OCI-LY1 (cell line): ENCODE measurements around the gene STARD9.
"Not testable (repeated sequence)": the region's sequence is repeated elsewhere in the genome, so short reads cannot be mapped to it uniquely, and the experiment has no call there.

ENCODE experiments used
- H2AFZ ChIP-seq: fragments of 200-600 bp; sonication (generic), shearing (Covaris generic); 2 replicates; pipeline ENCODE4 v1.6.0; 2014; ENCODE audit warnings: antibody characterized with exemption, mild to moderate bottlenecking, low read length
- H3F3A ChIP-seq: fragments of 200-600 bp; sonication (generic), shearing (Covaris generic); 2 replicates; pipeline ENCODE4 v1.6.0; 2014; ENCODE audit warnings: mild to moderate bottlenecking, antibody characterized with exemption, low read length, moderate library complexity; ENCODE audit not compliant: insufficient read depth
- H3K27ac ChIP-seq: fragments of 200-600 bp; sonication (generic); 2 replicates; pipeline ENCODE4 v1.5.1; 2014; ENCODE audit warnings: low read length, mixed run types, mild to moderate bottlenecking, low read depth; ENCODE audit not compliant: poor library complexity, severe bottlenecking
- H3K27me3 ChIP-seq: fragments of 200-600 bp; sonication (generic); 2 replicates; pipeline ENCODE4 v1.6.0; 2014; ENCODE audit warnings: antibody characterized with exemption, mild to moderate bottlenecking, low read length, moderate library complexity; ENCODE audit not compliant: insufficient read depth
- H3K36me3 ChIP-seq: fragments of 200-600 bp; sonication (generic); 2 replicates; pipeline ENCODE4 v1.6.1; 2014; ENCODE audit warnings: mild to moderate bottlenecking, antibody characterized with exemption, low read length, moderate library complexity, mixed read lengths; ENCODE audit not compliant: insufficient read depth
- H3K4me1 ChIP-seq: fragments of 200-600 bp; sonication (generic); 2 replicates; pipeline ENCODE4 v1.5.1; 2014; ENCODE audit warnings: mild to moderate bottlenecking, low read length, moderate library complexity; ENCODE audit not compliant: insufficient read depth, severe bottlenecking
- H3K4me2 ChIP-seq: fragments of 200-600 bp; sonication (generic), shearing (Covaris generic); 2 replicates; pipeline ENCODE4 v1.6.1; 2014; ENCODE audit warnings: low read length
- H3K4me3 ChIP-seq: fragments of 200-600 bp; sonication (generic); 2 replicates; pipeline ENCODE4 v1.5.1; 2014; ENCODE audit warnings: low read length, low read depth, mild to moderate bottlenecking, mixed read lengths; ENCODE audit not compliant: poor library complexity, severe bottlenecking
- H3K79me2 ChIP-seq: fragments of 200-600 bp; shearing (Covaris generic); 2 replicates; pipeline ENCODE4 v1.6.1; 2016; ENCODE audit warnings: mixed run types, low read length, mixed read lengths; ENCODE audit not compliant: insufficient read depth
- H3K9ac ChIP-seq: fragments of 200-600 bp; sonication (generic), shearing (Covaris generic); 2 replicates; pipeline ENCODE4 v1.6.1; 2014; ENCODE audit warnings: mild to moderate bottlenecking, low read length, mixed read lengths
- H3K9me2 ChIP-seq: fragments of 200-600 bp; sonication (generic), shearing (Covaris generic); 2 replicates; pipeline ENCODE4 v1.6.1; 2014; ENCODE audit warnings: low read depth, mild to moderate bottlenecking, low read length, mixed read lengths
- H3K9me3 ChIP-seq: fragments of 200-600 bp; shearing (Covaris generic); 2 replicates; pipeline ENCODE4 v1.6.1; 2014; ENCODE audit warnings: low read length, mixed read lengths
- H4K20me1 ChIP-seq: fragments of 200-600 bp; sonication (generic), shearing (Covaris generic); 2 replicates; pipeline ENCODE4 v1.6.0; 2016; ENCODE audit warnings: mild to moderate bottlenecking, low read length; ENCODE audit not compliant: insufficient read depth
- CTCF ChIP-seq: fragments of 200-600 bp; sonication (generic), shearing (Covaris generic); IDR thresholded peaks from 2 replicates; pipeline ENCODE4 v1.5.1; 2017; ENCODE audit warnings: mild to moderate bottlenecking, antibody characterized with exemption, low read length, moderate library complexity, mixed read lengths
- EZH2 ChIP-seq: fragments of 200-600 bp; sonication (generic), shearing (Covaris generic); IDR thresholded peaks from 2 replicates; pipeline ENCODE4 v1.8.0; 2017; ENCODE audit warnings: borderline replicate concordance, mixed run types, mild to moderate bottlenecking, antibody characterized with exemption, low read length, moderate library complexity, mixed read lengths

The STARD9 gene

GRCh38 chr15:42549032-42549491 lies 26.3 kb upstream of the STARD9 start:
- Histone ChIP-seq H3K79me2 (peaks cover 55% of the 10 kb centered on the region), H3K4me3 (peak overlapping the region; percentile 88), H3K9me2 (no peaks in the 10 kb centered on the region), H3F3A (no peaks in the 10 kb centered on the region), H3K9me3 (no peaks in the 10 kb centered on the region), H3K27ac (peak overlapping the region; percentile 69), H2AFZ (no peak overlapping the region), H4K20me1 (0 out of 2 replicates have a peak, but pooled peaks cover under 1% of the 10 kb centered on the region), H3K4me2 (peak overlapping the region; percentile 93), H3K27me3 (no peaks in the 10 kb centered on the region), H3K9ac (peak overlapping the region; percentile 95), H3K4me1 (peaks cover 54% of the 10 kb centered on the region), H3K36me3 (peaks cover 51% of the 10 kb centered on the region)
- no peak for TF ChIP-seq EZH2
- no peak for TF ChIP-seq CTCF

- TF ChIP-seq CTCF = no peak
- no peak for TF ChIP-seq EZH2
- Histone ChIP-seq H3K4me1 (peaks cover 54% of the 10 kb centered on the region), H3F3A (no peaks in the 10 kb centered on the region), H4K20me1 (0 out of 2 replicates have a peak, but pooled peaks cover 2% of the 10 kb centered on the region), H3K36me3 (peaks cover 51% of the 10 kb centered on the region), H3K9me3 (no peaks in the 10 kb centered on the region), H3K27ac (peak overlapping the region; percentile 69), H3K9me2 (no peaks in the 10 kb centered on the region), H3K4me3 (peak overlapping the region; percentile 88), H3K79me2 (peaks cover 63% of the 10 kb centered on the region), H3K27me3 (no peaks in the 10 kb centered on the region), H3K9ac (peak overlapping the region; percentile 95), H3K4me2 (peak overlapping the region; percentile 60), H2AFZ (no peak overlapping the region)
These were observed 25.5 kb upstream of the STARD9 start for GRCh38 chr15:42549741-42550392.

GRCh38 chr15:42553554-42553953 lies 21.9 kb upstream of the STARD9 start:
- Histone ChIP-seq H3K36me3 (peaks cover 54% of the 10 kb centered on the region), H3K9me3 (no peaks in the 10 kb centered on the region), H3K79me2 (peaks cover 80% of the 10 kb centered on the region), H3F3A (no peaks in the 10 kb centered on the region), H3K4me2 (no peak overlapping the region), H4K20me1 (0 out of 2 replicates have a peak, but pooled peaks cover 2% of the 10 kb centered on the region), H3K27me3 (no peaks in the 10 kb centered on the region), H3K4me3 (no peak overlapping the region), H3K9me2 (no peaks in the 10 kb centered on the region), H3K4me1 (peaks cover 27% of the 10 kb centered on the region), H2AFZ (no peak overlapping the region), H3K27ac (no peak overlapping the region), H3K9ac (no peak overlapping the region)
- TF ChIP-seq CTCF (no peak), EZH2 (no peak)

GRCh38 chr15:42556550-42557207 lies 18.7 kb upstream of the STARD9 start:
- not testable (repeated sequence) for H3K27me3 ChIP-seq, H3K27ac ChIP-seq, H4K20me1 ChIP-seq, H3K9me3 ChIP-seq, H3F3A ChIP-seq, H2AFZ ChIP-seq, H3K4me3 ChIP-seq, H3K9me2 ChIP-seq, H3K4me1 ChIP-seq, H3K4me2 ChIP-seq, H3K9ac ChIP-seq
- H3K36me3 ChIP-seq = peaks cover 79% of the 10 kb centered on the region
- H3K79me2 ChIP-seq = peaks cover 57% of the 10 kb centered on the region
